GM10847 (cell line): Measurements from ENCODE around the gene DNASE2B.

Source experiments
- POLR2A ChIP-seq: IDR thresholded peaks from 2 replicates; pipeline ENCODE4 v1.6.1; 2011; ENCODE audit not compliant: insufficient read length; ENCODE audit errors: extremely low read depth

DNASE2B gene

GRCh38 chr1:84425150-84425896 is 27.0 kb downstream of the DNASE2B start:
- TF ChIP-seq POLR2A: no peak

GRCh38 chr1:84426376-84426775 is 28.1 kb downstream of the DNASE2B start:
- TF ChIP-seq POLR2A: no peak

GRCh38 chr1:84427250-84428188 is 29.2 kb downstream of the DNASE2B start:
- TF ChIP-seq POLR2A: no peak

- no peak for TF ChIP-seq POLR2A
Measured at GRCh38 chr1:84428235-84428634, 30.0 kb downstream of the DNASE2B start.

- no peak for TF ChIP-seq POLR2A
Measured at GRCh38 chr1:84429231-84429630, 30.9 kb downstream of the DNASE2B start.

GRCh38 chr1:84430546-84430945 is 32.3 kb downstream of the DNASE2B start:
- TF ChIP-seq POLR2A: no peak

GRCh38 chr1:84433258-84434080 is 35.2 kb downstream of the DNASE2B start:
- no peak for TF ChIP-seq POLR2A

GRCh38 chr1:84434081-84434769 is 35.9 kb downstream of the DNASE2B start:
- no peak for TF ChIP-seq POLR2A

GRCh38 chr1:84434801-84435549 is 36.7 kb downstream of the DNASE2B start:
- TF ChIP-seq POLR2A: no peak

GRCh38 chr1:84436876-84437655 is 38.8 kb downstream of the DNASE2B start:
- no peak for TF ChIP-seq POLR2A

- TF ChIP-seq POLR2A: no peak
Measured at GRCh38 chr1:84442256-84442655, 44.0 kb downstream of the DNASE2B start.

- no peak for TF ChIP-seq POLR2A
Measured at GRCh38 chr1:84450910-84451309, 52.6 kb downstream of the DNASE2B start.

- no peak for TF ChIP-seq POLR2A
Measured at GRCh38 chr1:84452436-84452835, 54.2 kb downstream of the DNASE2B start.
